Glutamatergic neuron (in vitro differentiated cells): ENCODE data around the gene MACROD2. TPM values are rescaled to one million over a fixed set of nuclear protein-coding genes. Genes with fewer than 3 reads are reported as not detected.

ENCODE experiments used
- DNase-seq: peaks from one replicate; pipeline ENCODE4 v3.0.0; 2022
- H3K27ac Mint-ChIP-seq: one replicate; pipeline ENCODE4 v1.8.0; 2020; ENCODE audit warnings: mild to moderate bottlenecking, mixed read lengths, inconsistent platforms; ENCODE audit not compliant: unreplicated experiment
- H3K27me3 Mint-ChIP-seq: one replicate; pipeline ENCODE4 v1.8.0; 2020; ENCODE audit warnings: mild to moderate bottlenecking, moderate library complexity, mixed read lengths, inconsistent platforms; ENCODE audit not compliant: unreplicated experiment
- H3K36me3 Mint-ChIP-seq: one replicate; pipeline ENCODE4 v1.8.0; 2020; ENCODE audit warnings: mild to moderate bottlenecking, mixed read lengths, inconsistent platforms; ENCODE audit not compliant: unreplicated experiment
- H3K4me1 Mint-ChIP-seq: one replicate; pipeline ENCODE4 v1.8.0; 2020; ENCODE audit warnings: mild to moderate bottlenecking, low read depth, mixed read lengths, inconsistent platforms; ENCODE audit not compliant: unreplicated experiment
- H3K4me3 Mint-ChIP-seq: one replicate; pipeline ENCODE4 v1.8.0; 2020; ENCODE audit warnings: mild to moderate bottlenecking, mixed read lengths, inconsistent platforms; ENCODE audit not compliant: unreplicated experiment
- H3K9me3 Mint-ChIP-seq: one replicate; pipeline ENCODE4 v1.8.0; 2020; ENCODE audit warnings: mild to moderate bottlenecking, moderate library complexity, mixed read lengths, inconsistent platforms; ENCODE audit not compliant: unreplicated experiment
- CTCF ChIP-seq: fragments of 200-600 bp; sonication (generic); IDR thresholded peaks from one replicate; pipeline ENCODE4 v1.5.0; 2021; ENCODE audit not compliant: partially characterized antibody, unreplicated experiment
- total RNA-seq: library from RNA; stranded (reverse); fragmentation: NEBNext Ultra II Directional; extraction: Animal tissue kit (Norgen Biotek cat#: 25700); gene quantifications from one replicate; pipeline ENCODE4 v1.2.1, GENCODE V29; 2021; ENCODE audit not compliant: unreplicated experiment

The MACROD2 gene
- total RNA-seq, 1 donor from 2014 or later, result 8.7 TPM

- H3K36me3 Mint-ChIP-seq, result no peaks in the 10 kb centered on the region
- H3K9me3 Mint-ChIP-seq, result no peaks in the 10 kb centered on the region
- no peak overlapping the region for H3K27ac Mint-ChIP-seq
- no peak for DNase-seq
- no peak overlapping the region for H3K4me3 Mint-ChIP-seq
- no peaks in the 10 kb centered on the region for H3K27me3 Mint-ChIP-seq
- H3K4me1 Mint-ChIP-seq, result peaks cover 9% of the 10 kb centered on the region
- no peak for TF ChIP-seq CTCF
Observed at GRCh38 chr20:14418376-14418775, 423.1 kb downstream of the MACROD2 start.

DNA sequence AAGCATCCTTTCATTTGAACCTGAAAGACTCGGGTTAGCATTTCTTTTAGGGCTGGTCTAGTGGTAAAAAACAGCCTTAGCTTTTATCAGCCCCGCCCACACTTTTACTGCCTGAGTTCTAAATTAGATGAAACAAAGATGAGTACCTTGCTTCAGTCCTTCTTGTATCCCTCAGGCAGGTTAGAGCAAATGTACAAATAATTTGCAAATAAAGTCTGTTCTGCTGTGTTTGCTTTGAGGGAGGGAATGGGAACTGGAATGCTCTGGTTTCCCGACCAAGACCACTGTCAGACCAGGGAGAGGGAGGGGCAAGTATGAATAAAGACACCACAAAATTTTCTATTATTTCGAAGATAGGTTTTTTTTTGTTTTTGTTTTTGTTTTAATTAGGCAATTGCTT, 427.6 kb downstream of the MACROD2 start:
- no peak overlapping the region for H3K4me3 Mint-ChIP-seq
- peaks cover 7% of the 10 kb centered on the region for H3K4me1 Mint-ChIP-seq
- no peak for DNase-seq
- no peaks in the 10 kb centered on the region for H3K27me3 Mint-ChIP-seq
- TF ChIP-seq CTCF, result no peak
- no peaks in the 10 kb centered on the region for H3K36me3 Mint-ChIP-seq
- H3K9me3 Mint-ChIP-seq, result no peaks in the 10 kb centered on the region
- H3K27ac Mint-ChIP-seq, result no peak overlapping the region

DNA sequence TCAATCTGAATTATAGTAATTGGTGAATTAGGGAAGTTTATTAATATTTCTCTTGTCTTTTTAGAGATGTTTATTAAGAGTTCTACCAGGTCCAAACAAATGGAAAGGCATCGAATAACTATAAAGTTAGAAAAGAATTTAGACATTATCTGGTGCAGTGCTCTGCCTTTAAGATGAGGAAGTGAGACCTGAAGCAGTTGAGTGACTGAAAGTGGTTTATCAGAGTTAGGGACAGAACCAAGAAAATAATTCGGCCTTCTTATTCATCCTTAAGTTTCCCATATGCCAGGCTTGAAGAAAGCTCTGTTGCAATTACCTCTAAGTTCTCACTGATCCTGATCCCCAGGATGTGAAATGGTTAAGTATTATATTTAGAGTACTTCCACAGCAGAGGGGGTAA, 436.3 kb downstream of the MACROD2 start:
- DNase-seq, result no peak
- H3K9me3 Mint-ChIP-seq, result peaks cover 1% of the 10 kb centered on the region
- no peak overlapping the region for H3K4me3 Mint-ChIP-seq
- H3K4me1 Mint-ChIP-seq, result no peaks in the 10 kb centered on the region
- H3K36me3 Mint-ChIP-seq, result no peaks in the 10 kb centered on the region
- H3K27me3 Mint-ChIP-seq, result no peaks in the 10 kb centered on the region
- no peak overlapping the region for H3K27ac Mint-ChIP-seq
- no peak for TF ChIP-seq CTCF

- DNase-seq, result no peak
- H3K9me3 Mint-ChIP-seq, result peaks cover 1% of the 10 kb centered on the region
- H3K36me3 Mint-ChIP-seq, result no peaks in the 10 kb centered on the region
- H3K27me3 Mint-ChIP-seq, result no peaks in the 10 kb centered on the region
- H3K4me1 Mint-ChIP-seq, result no peaks in the 10 kb centered on the region
- no peak for TF ChIP-seq CTCF
- H3K4me3 Mint-ChIP-seq, result no peak overlapping the region
- H3K27ac Mint-ChIP-seq, result no peak overlapping the region
Observed at GRCh38 chr20:14432085-14432484, 436.8 kb downstream of the MACROD2 start.

DNA sequence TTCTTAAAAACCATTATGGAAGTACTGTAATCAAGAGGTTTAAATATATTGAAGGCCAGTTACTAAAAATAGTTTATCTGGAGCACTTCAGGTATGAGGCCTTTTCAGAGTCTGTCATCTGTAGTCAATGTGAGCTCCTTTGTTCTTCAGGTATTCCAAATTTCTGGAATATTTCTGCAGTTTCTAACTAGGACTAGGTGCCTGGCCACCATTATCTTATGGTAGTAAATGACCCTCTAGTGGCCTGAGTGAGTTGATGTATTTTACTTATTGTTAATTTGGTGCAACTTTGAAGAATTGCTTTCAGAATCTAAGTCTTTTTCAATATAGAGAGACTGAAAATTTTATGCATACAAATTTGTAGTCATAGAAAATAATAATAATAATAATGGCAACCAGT, 437.3 kb downstream of the MACROD2 start:
- no peak overlapping the region for H3K27ac Mint-ChIP-seq
- no peak for TF ChIP-seq CTCF
- H3K36me3 Mint-ChIP-seq, result no peaks in the 10 kb centered on the region
- peaks cover 1% of the 10 kb centered on the region for H3K9me3 Mint-ChIP-seq
- no peaks in the 10 kb centered on the region for H3K4me1 Mint-ChIP-seq
- DNase-seq, result no peak
- no peaks in the 10 kb centered on the region for H3K27me3 Mint-ChIP-seq
- no peak overlapping the region for H3K4me3 Mint-ChIP-seq
